GM19099 (cell line): Measurements from ENCODE around the gene AIFM3.
A peak's percentile ranks its signal among the peaks of the same experiment; 100 is the strongest.

Experiments used
- POLR2A ChIP-seq: IDR thresholded peaks from 3 replicates; pipeline ENCODE4 v1.6.1; 2011; ENCODE audit warnings: low read depth; ENCODE audit not compliant: insufficient read length; ENCODE audit errors: extremely low read depth

AIFM3 gene

DNA sequence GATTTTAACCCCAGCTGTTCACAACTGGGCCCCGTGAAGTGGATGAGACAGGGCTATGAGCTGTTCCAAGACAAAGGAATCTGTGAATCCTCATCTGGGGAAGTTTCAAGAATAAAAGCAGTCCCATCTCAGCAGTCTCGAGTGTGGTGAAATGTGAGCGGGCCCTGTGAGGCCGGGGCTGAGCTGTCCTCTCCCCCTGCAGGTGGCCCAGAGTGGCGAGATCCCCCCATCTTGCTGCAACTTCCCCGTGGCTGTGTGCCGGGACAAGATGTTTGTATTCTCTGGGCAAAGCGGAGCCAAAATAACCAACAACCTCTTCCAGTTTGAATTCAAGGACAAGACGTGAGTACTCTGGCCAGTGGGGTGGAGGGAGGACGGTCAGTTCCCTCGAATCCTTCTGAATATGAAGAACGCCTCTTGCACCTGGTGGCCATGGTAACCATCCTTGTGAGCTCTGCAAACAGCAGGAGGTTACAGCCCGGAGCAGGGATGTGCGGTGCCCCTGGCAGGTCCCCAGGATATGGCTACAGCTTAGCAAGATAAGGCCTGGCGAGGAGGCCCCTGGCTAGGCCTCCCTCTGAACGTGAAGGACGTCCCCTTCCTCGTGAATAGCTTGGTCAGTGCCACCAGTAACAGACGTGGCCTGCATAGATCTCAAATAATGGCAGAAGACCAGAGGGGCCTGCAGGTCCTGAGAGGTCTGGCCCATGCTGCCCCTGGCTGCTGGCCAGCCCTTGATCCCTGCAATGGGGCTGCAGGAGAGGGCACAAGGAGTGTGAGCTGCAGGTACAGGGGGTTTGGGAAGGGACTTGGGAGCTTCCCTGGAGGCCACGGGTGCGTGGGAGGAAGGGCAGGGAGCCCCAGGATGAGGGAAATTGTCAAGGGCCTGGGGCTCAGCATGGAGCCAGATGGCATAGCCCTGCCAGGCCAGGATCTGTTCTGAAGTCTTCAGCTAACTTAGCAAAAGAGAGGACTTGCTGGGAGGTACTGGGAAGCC, 23.4 kb downstream of the AIFM3 start:
- no peak for TF ChIP-seq POLR2A

DNA sequence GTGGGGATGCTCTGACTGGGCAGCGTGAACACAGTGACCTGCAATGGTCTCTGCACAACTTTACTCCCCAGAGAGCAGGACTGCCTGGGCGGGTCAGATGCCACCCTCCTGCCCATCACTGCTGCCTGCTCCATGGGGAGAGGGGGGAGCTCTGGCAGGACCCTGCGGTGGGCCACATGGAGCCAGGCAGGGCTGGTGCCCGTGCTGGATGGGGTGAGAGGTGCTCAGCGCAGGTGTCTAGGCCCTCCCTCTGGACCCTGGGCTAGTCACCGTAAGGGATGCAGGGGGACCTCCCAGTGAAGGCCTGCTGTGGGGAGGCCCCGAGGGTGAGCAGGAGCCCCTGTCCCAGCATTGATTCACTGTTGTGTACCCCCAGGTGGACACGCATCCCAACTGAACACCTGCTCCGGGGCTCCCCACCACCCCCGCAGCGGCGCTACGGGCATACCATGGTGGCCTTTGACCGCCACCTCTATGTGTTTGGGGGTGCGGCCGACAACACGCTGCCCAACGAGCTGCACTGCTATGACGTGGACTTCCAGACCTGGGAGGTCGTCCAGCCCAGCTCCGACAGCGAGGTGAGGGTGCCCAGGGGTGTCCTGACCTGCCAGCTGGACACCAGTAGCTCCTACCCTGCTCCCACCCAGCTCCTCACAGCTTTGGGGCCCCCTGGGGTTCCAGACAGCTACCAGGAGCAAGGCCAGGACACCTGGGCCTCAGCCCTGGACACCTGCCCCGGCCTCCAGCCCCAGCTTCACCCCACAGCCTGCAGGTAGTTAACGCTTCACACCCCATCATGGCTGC, 24.4 kb downstream of the AIFM3 start:
- no peak for TF ChIP-seq POLR2A

DNA sequence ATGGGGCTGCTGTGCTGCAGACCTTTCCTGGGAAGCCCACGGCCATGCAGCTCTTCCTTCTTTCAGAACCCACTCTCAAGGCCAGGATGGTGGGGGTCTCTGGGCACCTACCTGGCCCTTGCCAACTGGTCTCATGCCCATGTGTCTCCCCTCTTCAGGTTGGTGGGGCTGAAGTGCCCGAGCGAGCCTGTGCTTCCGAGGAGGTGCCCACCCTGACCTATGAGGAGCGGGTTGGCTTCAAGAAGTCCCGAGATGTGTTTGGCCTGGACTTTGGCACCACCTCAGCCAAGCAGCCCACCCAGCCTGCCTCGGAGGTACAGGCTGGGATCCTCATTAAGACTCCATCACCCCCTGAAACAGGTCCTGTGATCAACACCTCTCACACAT, 25.0 kb downstream of the AIFM3 start:
- no peak for TF ChIP-seq POLR2A

DNA sequence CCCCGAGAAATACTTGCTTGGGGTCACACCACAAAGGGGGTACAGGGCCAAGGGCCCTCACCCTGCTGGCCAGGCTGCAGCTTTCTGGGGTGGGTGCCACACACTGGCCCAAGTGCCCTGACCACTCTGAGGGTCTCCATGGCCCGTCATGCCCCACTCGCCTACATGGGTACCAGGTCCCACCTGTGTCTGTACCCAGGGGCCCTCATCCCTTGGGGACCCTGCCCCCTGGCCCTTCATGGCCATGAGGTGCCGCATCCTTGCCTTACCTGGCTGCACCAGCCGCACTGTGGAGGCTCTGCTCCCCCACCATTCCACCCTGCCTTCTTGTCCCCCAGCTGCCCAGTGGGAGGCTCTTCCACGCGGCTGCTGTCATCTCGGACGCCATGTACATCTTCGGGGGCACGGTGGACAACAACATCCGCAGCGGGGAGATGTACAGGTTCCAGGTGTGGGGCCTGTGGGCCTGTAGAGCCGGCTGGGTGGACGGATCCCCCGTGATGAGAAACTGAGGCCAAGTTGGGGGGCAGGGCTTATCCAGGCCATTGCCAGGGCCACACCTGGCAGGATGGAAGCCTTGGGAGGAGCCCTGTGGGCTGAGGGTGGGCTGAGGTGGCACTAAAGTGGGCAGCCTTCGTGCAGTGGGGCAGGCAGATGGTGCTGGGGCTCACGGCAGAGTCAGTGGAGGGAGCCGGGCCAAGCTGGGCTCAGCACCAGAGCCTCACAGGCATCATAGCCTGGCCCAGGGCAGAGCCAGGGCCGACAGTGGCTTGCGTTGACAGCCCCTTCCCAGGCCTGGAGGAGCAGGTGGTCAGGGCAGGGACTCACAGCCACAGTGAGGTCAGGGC, 25.6 kb downstream of the AIFM3 start:
- no peak for TF ChIP-seq POLR2A

- no peak for TF ChIP-seq POLR2A
Measured at GRCh38 chr22:20993304-20994127, 26.5 kb downstream of the AIFM3 start.

DNA sequence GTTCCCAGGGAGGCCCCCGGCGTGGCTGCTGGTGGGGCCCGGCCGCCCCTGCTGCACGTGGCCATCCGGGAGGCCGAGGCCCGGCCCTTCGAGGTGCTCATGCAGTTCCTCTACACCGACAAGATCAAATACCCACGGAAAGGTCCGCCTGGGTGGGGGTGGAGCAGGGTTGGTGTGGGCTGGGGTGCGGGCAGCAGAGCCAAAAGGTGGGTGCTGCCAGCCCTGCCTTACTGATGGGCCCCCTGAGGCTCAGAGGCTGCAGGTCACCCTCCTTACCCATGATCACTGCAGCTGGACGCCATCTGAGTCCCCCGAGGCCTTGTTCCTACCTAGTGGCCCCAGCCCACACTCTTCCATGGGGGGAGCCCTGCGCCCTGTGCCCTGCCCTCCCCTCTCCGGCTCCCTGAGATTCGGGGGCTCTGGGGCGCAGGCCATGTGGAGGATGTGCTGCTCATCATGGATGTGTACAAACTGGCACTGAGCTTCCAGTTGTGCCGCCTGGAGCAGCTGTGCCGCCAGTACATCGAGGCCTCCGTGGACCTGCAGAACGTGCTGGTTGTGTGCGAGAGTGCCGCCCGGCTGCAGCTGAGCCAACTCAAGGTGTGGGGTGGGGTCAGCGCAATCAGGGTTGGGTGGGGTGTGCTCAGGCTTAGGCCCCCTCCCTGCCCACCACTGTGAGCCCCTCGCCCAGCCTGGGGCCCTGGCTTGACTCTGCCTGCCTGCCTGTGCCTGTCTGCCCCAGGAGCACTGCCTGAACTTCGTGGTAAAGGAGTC, 27.3 kb downstream of the AIFM3 start:
- no peak for TF ChIP-seq POLR2A

DNA sequence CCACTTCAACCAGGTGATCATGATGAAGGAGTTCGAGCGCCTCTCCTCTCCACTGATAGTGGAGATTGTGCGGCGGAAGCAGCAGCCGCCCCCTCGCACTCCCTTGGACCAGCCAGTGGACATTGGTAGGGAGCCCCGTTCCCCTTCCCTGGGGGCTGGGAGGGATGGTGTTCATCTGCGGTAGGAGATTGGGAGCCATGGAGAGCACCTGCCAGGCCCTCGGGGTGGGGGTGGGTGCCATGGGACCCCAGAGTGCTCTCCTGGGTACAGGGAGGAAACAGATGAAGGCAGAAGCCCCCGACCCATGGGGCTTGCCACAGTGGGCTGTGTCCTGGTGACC, 27.8 kb downstream of the AIFM3 start:
- no peak for TF ChIP-seq POLR2A

DNA sequence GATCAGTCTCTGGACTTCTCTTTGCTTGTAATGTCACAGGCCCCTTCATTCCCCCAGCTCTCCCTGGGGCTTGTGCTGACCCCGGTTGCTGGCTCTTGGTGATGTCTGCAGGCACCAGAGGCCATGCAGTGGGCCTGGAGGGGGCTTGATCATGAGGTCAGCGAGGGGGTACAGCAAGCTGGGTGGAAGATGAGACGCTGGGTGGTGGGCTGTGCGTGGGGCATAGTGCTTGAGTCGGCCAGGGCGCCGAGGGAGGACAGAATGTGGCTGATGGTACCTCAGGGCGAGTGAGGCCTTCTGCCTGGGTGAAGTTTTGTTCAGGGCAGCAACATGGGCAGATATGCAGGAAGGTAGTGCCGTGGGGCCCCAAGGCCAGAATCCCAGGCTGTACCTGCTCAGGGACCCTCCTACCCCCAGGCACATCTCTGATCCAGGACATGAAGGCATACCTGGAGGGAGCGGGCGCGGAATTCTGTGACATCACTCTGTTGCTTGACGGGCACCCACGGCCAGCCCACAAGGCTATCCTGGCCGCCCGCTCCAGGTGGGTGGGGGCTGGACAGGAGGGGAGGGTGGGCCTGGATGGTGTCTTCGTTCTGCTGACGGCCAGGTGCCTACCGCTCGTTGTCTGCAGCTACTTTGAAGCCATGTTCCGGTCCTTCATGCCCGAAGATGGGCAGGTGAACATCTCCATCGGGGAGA, 28.4 kb downstream of the AIFM3 start:
- no peak for TF ChIP-seq POLR2A

- no peak for TF ChIP-seq POLR2A
Measured at GRCh38 chr22:20996031-20996410, 29.0 kb downstream of the AIFM3 start.

DNA sequence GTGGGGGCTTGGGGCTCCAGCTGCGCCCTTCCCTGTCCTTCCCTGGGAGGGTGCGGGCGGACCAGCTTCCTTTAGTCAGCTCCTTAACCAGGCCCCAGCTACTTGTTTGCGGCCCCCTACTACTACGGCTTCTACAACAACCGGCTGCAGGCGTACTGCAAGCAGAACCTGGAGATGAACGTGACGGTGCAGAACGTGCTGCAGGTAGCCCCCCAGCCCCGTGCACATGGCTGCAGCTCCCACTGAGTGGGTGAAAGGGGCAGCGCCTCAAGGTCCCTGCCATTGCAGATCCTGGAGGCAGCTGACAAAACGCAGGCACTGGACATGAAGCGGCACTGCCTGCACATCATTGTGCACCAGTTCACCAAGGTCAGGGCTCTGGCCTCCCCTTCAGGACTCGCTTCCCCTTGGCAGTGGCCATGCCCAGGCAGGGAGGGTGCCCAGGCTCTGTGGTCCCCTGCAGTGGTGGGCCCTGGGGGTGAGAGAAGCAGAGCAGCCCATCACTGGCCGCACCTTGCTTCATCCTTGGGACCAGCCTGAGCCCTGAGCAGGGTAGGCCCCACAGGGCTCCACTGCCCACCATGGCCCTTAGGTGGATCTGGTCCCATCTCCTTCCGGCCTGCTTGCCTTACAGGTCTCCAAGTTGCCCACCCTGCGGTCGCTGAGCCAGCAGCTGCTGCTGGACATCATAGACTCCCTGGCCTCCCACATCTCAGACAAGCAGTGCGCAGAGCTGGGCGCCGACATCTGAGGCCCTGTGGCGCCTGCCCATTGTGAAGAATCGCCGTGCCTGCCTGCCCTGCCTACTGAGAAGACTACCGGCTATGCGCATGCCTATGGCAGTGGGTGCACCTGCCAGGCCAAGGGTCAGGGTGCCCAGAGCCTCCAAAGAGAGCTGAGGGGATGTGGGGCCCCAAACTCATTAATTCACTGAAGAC, 29.8 kb downstream of the AIFM3 start:
- no peak for TF ChIP-seq POLR2A

- TF ChIP-seq POLR2A, result peak; percentile 27
Measured at GRCh38 chr22:20997536-20998257, 30.6 kb downstream of the AIFM3 start.
